Osteoblast (primary cell): ENCODE measurements around the gene SMG1. TPM values are rescaled to one million over a fixed set of nuclear protein-coding genes. Genes with fewer than 3 reads are reported as not detected.
"Not testable (repeated sequence)": the region's sequence is repeated elsewhere in the genome, so short reads cannot be mapped to it uniquely, and the experiment has no call there.

Source experiments
- DNase-seq: peaks from one replicate; pipeline ENCODE4 v3.0.0; 2011; ENCODE audit warnings: low spot score, mixed read lengths; ENCODE audit not compliant: insufficient read length; ENCODE audit errors: missing footprints
- H2AFZ ChIP-seq: 2 replicates; pipeline ENCODE4 v1.6.0; 2011; ENCODE audit warnings: mild to moderate bottlenecking, low read length
- H3K27ac ChIP-seq: 2 replicates; pipeline ENCODE4 v1.5.1; 2011; ENCODE audit warnings: mild to moderate bottlenecking, low read depth, low read length, moderate library complexity
- H3K27me3 ChIP-seq: 2 replicates; pipeline ENCODE4 v1.6.0; 2012; ENCODE audit warnings: mild to moderate bottlenecking, control low read depth, inconsistent platforms, low read length, moderate library complexity; ENCODE audit not compliant: insufficient read depth
- H3K36me3 ChIP-seq: 2 replicates; pipeline ENCODE4 v1.5.1; 2011; ENCODE audit warnings: mild to moderate bottlenecking, low read length, control low read depth, moderate library complexity; ENCODE audit not compliant: insufficient read depth
- H3K4me1 ChIP-seq: 2 replicates; pipeline ENCODE4 v1.5.1; 2011; ENCODE audit warnings: mild to moderate bottlenecking, low read length, control low read depth, moderate library complexity; ENCODE audit not compliant: insufficient read depth
- H3K4me2 ChIP-seq: 2 replicates; pipeline ENCODE4 v1.6.0; 2011; ENCODE audit warnings: mild to moderate bottlenecking, low read length; ENCODE audit not compliant: insufficient read depth
- H3K4me3 ChIP-seq: fragments of 200-600 bp; sonication (generic); 3 replicates; pipeline ENCODE4 v1.5.1; 2012; ENCODE audit warnings: mild to moderate bottlenecking, low read length, inconsistent platforms; ENCODE audit not compliant: insufficient read depth
- H3K79me2 ChIP-seq: 2 replicates; pipeline ENCODE4 v1.6.0; 2012; ENCODE audit warnings: mild to moderate bottlenecking, low read length, control low read depth, inconsistent platforms; ENCODE audit not compliant: insufficient read depth
- H3K9me3 ChIP-seq: 2 replicates; pipeline ENCODE4 v1.5.1; 2011; ENCODE audit warnings: low read depth, low read length, control low read depth
- H4K20me1 ChIP-seq: 2 replicates; pipeline ENCODE4 v1.6.0; 2012; ENCODE audit warnings: mild to moderate bottlenecking, low read length, control low read depth; ENCODE audit not compliant: insufficient read depth
- total RNA-seq: library from RNA; depleted of rRNA; stranded (reverse); fragments of >200 nt; gene quantifications from 2 replicates; pipeline ENCODE4 v1.2.3, GENCODE V29; 2012
- TF ChIP-seq, protein P1 (sequence below): IDR thresholded peaks from 2 replicates; pipeline ENCODE4 v1.5.1; 2011; ENCODE audit warnings: mild to moderate bottlenecking, low read depth, low read length, moderate library complexity; ENCODE audit errors: extremely low read depth

SMG1 gene
- total RNA-seq, 1 donor, result 101 TPM

DNA sequence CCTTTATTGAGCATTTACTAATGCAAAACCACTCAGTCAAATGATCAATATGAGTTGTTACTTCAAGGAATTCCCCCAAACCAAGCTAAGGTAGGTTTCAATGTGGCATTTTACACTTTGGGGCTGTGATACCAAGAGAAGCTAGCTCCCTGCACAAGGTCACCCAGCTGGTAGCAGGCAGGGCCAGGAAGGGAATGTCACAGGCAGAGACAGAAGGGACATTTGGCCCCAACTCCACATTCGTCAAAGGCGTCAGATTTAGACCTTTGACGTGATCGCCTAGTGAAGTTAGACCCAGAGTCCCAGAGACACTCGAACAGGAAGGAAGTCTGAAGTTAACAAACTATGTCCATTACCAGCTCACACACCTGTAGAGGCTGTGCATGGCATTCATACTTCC, 5.5 kb upstream of the SMG1 start:
- DNase-seq, result peak; percentile 2
- H2AFZ ChIP-seq, result peak overlapping the region; percentile 14

DNA sequence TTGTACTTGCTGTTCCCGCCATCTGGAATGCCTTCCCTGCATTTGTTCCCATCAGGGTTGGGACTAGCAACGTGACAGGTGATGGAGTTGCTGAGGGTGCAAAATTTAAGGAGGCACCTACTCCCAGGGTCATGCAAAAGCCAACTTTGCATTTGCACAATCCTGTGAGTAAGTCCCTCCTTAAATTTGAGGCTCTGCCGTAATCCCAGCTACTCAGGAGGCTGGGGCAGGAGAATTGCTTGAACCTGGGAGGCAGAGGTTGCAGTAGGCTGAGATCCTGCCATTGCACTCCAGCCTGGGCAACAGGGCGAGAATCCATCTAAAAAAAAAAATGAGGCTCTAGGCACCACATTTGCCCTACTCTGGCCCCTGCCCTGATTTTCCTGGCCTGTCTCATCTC, 3.9 kb upstream of the SMG1 start:
- H3K36me3 ChIP-seq, H3K9me3 ChIP-seq, H3K79me2 ChIP-seq, DNase-seq, H3K27me3 ChIP-seq, H3K4me2 ChIP-seq, H3K27ac ChIP-seq, H2AFZ ChIP-seq, H3K4me3 ChIP-seq, H4K20me1 ChIP-seq: not testable (repeated sequence)
- peaks cover 20% of the 10 kb centered on the region for H3K4me1 ChIP-seq

More for the DNA sequence above, 5.5 kb upstream of the SMG1 start:
- TF ChIP-seq, protein P1, sequence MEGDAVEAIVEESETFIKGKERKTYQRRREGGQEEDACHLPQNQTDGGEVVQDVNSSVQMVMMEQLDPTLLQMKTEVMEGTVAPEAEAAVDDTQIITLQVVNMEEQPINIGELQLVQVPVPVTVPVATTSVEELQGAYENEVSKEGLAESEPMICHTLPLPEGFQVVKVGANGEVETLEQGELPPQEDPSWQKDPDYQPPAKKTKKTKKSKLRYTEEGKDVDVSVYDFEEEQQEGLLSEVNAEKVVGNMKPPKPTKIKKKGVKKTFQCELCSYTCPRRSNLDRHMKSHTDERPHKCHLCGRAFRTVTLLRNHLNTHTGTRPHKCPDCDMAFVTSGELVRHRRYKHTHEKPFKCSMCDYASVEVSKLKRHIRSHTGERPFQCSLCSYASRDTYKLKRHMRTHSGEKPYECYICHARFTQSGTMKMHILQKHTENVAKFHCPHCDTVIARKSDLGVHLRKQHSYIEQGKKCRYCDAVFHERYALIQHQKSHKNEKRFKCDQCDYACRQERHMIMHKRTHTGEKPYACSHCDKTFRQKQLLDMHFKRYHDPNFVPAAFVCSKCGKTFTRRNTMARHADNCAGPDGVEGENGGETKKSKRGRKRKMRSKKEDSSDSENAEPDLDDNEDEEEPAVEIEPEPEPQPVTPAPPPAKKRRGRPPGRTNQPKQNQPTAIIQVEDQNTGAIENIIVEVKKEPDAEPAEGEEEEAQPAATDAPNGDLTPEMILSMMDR, result no peak
- Histone ChIP-seq H3K9me3 (no peaks in the 10 kb centered on the region), H3K36me3 (no peaks in the 10 kb centered on the region), H3K4me2 (no peak overlapping the region), H4K20me1 (no peaks in the 10 kb centered on the region), H3K4me3 (no peak overlapping the region), H3K79me2 (no peaks in the 10 kb centered on the region), H3K27ac (peak overlapping the region; percentile 56), H3K27me3 (peaks cover 2% of the 10 kb centered on the region), H3K4me1 (peaks cover 18% of the 10 kb centered on the region)

DNA sequence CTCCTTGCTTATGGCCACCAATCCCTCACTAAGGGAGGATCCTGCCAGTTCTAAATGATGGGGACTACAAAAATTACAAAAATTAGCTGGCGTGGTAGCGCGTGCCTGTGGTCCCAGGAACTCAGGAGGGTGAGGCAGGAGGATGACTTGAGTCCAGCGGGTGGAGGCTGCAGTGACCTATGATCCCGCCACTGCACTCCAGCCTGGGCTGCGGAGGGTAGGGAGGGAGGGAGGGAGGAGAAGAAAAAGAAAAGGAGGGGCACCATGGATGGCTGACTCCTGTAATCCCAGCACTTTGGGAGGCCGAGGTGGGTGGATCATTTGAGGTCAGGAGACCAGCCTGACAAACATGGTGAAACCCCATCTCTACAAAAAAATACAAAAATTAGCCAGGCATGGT, 1.9 kb upstream of the SMG1 start:
- H3K36me3 ChIP-seq, H2AFZ ChIP-seq, H3K27ac ChIP-seq, H3K9me3 ChIP-seq, H3K4me3 ChIP-seq, H4K20me1 ChIP-seq, H3K4me2 ChIP-seq, H3K27me3 ChIP-seq, DNase-seq: not testable (repeated sequence)
- Histone ChIP-seq H3K4me1 (peaks cover 18% of the 10 kb centered on the region), H3K79me2 (peaks cover 25% of the 10 kb centered on the region)

DNA sequence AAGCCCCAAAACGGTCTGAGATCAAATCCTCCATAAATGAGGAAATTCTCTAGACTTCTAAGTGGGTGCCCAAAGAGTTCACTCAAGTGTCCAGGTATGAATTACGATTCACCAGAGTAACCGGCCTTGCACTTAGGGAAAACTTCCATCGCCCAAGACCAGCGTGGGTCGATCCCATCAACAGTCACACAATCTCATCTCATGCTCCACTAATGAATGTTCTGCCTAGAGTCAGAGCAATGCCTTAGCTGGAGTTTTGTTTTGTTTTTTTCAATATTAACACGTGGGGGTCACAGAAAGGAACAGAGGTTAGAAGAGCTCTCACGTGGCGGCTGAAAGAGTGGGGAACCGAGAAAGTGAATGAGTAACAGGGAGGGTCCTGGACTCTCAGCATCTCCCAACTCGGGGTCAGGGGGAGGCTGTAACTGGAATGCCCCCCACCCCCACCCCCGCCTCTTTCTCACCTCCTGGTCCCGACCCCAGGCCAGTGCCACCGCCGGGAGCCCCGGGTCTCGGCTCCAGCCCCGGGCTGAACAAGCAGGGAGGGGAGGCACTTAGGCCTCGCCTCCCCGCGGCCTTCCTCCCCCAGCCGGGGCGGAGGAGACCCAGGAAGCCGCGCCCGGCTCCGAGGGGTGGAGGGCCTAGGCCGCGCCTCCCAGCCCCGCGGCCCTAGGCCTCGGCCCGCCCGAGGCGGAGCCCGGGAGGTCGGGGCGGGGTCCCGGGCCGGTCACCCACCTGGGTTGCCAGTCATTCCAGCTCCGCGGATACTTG, 808 bp downstream of the SMG1 start:
- DNase-seq, result peak; percentile 55
- Histone ChIP-seq H4K20me1 (peaks cover 11% of the 10 kb centered on the region), H3K4me3 (peak overlapping the region; percentile 82), H2AFZ (peak overlapping the region; percentile 22), H3K4me2 (peak overlapping the region; percentile 89), H3K79me2 (peaks cover 50% of the 10 kb centered on the region), H3K27ac (peak overlapping the region; percentile 51)
- H3K4me1 ChIP-seq, H3K9me3 ChIP-seq, H3K27me3 ChIP-seq, H3K36me3 ChIP-seq: not testable (repeated sequence)

DNA sequence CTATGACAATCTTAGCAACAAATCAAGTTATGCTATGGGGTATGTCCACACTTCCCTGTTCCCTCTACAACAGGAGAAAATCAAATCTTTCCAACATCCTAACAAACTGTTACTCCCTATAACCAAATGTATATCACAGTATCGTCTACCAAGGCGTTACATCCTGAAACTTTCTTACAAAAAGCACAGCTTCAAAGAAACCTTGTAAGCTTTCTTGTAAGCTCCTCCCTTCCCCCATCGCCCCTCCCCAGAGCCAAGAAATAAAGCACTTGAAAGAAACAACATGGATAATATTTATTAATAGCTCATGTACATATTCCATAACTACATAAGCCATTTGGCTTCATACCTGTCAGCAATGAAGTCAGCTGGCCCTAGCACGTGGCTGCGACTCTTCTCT, 2.3 kb downstream of the SMG1 start:
- H3K27me3 ChIP-seq, H3K9me3 ChIP-seq, H2AFZ ChIP-seq, H3K27ac ChIP-seq, H3K4me3 ChIP-seq, H3K4me1 ChIP-seq, H3K36me3 ChIP-seq, DNase-seq: not testable (repeated sequence)
- H3K79me2 ChIP-seq, result peaks cover 63% of the 10 kb centered on the region
- H4K20me1 ChIP-seq, result peaks cover 11% of the 10 kb centered on the region
- peak overlapping the region; percentile 48 for H3K4me2 ChIP-seq

DNA sequence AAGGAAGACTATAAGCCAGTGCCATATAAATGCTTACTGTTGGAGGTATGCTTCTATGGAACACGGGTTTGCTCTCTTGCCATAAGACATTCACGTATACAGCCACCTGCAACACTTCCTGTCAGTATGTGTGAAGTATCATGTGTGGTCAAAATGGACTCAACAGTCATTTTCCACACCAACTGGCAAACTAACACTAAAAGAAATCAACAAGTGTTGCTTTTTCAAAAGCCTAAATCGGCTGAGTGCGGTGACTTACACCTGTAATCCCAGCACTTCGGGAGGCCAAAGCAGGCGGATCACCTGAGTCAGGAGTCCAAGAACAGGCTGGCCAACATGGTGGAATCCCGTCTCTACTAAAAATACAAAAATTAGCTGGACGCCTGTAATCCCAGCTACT, 3.1 kb downstream of the SMG1 start:
- H3K27me3 ChIP-seq, H3K27ac ChIP-seq, DNase-seq, H3K36me3 ChIP-seq, H3K4me1 ChIP-seq, H3K4me2 ChIP-seq, H3K4me3 ChIP-seq, H2AFZ ChIP-seq, H3K9me3 ChIP-seq: not testable (repeated sequence)
- Histone ChIP-seq H4K20me1 (peaks cover 11% of the 10 kb centered on the region), H3K79me2 (peaks cover 70% of the 10 kb centered on the region)

DNA sequence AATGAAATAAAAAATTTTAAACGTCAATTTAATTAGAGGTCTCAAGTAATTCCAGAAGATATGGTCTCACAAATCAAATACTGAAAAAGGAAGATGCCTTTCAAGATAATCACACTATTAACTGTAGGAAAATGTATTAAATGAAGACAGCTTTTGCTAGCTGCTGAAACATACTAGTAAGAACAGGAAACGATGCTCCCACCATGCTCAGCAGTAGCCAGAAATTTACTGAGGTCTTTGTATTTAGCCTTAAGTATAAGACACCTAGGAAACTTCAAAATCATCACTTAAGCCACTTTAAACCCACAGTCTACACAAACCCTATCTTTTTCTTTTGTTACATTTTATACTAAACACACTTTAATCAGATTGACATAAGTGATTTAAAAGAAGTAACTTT, 16.6 kb downstream of the SMG1 start:
- H3K27me3 ChIP-seq, H3K27ac ChIP-seq, H3K4me3 ChIP-seq, H3K36me3 ChIP-seq, H3K9me3 ChIP-seq, H3K4me2 ChIP-seq, H3K4me1 ChIP-seq, DNase-seq, H2AFZ ChIP-seq, H4K20me1 ChIP-seq: not testable (repeated sequence)
- H3K79me2 ChIP-seq, result peaks cover 89% of the 10 kb centered on the region

DNA sequence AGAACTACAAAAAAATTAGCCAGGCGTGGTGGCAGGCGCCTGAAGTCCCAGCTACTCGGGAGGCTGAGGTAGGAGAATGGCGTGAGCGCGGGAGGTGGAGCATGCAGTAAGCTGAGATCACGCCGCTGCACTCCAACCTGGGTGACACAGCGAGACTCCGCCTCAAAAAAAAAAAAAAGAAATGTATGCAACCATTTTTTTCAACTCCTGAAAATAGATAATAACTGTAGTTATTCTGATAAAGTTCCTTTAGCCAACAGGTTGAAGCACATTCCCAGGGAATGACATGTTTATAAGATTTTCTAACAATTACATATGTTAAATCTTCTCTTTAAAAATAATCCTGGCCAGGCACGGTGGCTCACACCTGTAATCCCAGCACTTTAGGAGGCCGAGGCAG, 17.5 kb downstream of the SMG1 start:
- H3K36me3 ChIP-seq, H2AFZ ChIP-seq, H3K27ac ChIP-seq, H3K4me3 ChIP-seq, H3K9me3 ChIP-seq, H3K4me1 ChIP-seq, H3K27me3 ChIP-seq, DNase-seq, H3K4me2 ChIP-seq, H4K20me1 ChIP-seq: not testable (repeated sequence)
- H3K79me2 ChIP-seq, result peaks cover 86% of the 10 kb centered on the region
